HCT116 (cell line): ENCODE results near the gene NLGN4Y.

Source experiments
- CTCF ChIP-seq, 3 experiments: fragments of 200-600 bp in 1 of 3; sonication (generic) in 1 of 3; IDR thresholded peaks in 2 of 3; conservative IDR thresholded peaks in 1 of 3; 2 replicates each; pipeline ENCODE4 v1.5.1; 2012 to 2017; ENCODE audit warnings: low read depth in 2 of 3, low read length in 2 of 3, antibody characterized with exemption in 1 of 3, borderline replicate concordance in 1 of 3, control low read depth in 1 of 3, mild to moderate bottlenecking in 1 of 3, mixed read lengths in 1 of 3, mixed run types in 1 of 3, moderate library complexity in 1 of 3; ENCODE audit not compliant: insufficient read depth in 1 of 3
- EZH2 ChIP-seq: fragments of 200-600 bp; sonication (generic); IDR thresholded peaks from 2 replicates; pipeline ENCODE4 v1.6.1; 2017; ENCODE audit warnings: antibody characterized with exemption, mixed run types
- MAX ChIP-seq: IDR thresholded peaks from 2 replicates; pipeline ENCODE4 v1.6.1; 2012
- SP1 ChIP-seq: IDR thresholded peaks from 2 replicates; pipeline ENCODE4 v1.6.1; 2012; ENCODE audit warnings: low read depth
- ZNF274 ChIP-seq: fragments of 200-500 bp; sonication (Bioruptor generic); IDR thresholded peaks from 2 replicates; pipeline ENCODE4 v1.6.1; 2014; ENCODE audit warnings: mild to moderate bottlenecking, low read depth, low read length, inconsistent platforms

GRCh38 chrY:14741596-14741995, 217.3 kb downstream of the NLGN4Y start:
- TF ChIP-seq ZNF274 (no peak), CTCF (IDR thresholded peaks at IDR 0.05 in 2 of 3, conservative IDR thresholded peaks at IDR 0.05 in 1 of 3; ENCODE audit: borderline replicate concordance in 1 of 3, insufficient read depth in 1 of 3, low read depth in 2 of 3, low read length in 2 of 3) (no peak), EZH2 (no peak), SP1 (no peak), MAX (no peak)
